ENCODE measurements around the gene COMMD2.

Gene COMMD2

DNA sequence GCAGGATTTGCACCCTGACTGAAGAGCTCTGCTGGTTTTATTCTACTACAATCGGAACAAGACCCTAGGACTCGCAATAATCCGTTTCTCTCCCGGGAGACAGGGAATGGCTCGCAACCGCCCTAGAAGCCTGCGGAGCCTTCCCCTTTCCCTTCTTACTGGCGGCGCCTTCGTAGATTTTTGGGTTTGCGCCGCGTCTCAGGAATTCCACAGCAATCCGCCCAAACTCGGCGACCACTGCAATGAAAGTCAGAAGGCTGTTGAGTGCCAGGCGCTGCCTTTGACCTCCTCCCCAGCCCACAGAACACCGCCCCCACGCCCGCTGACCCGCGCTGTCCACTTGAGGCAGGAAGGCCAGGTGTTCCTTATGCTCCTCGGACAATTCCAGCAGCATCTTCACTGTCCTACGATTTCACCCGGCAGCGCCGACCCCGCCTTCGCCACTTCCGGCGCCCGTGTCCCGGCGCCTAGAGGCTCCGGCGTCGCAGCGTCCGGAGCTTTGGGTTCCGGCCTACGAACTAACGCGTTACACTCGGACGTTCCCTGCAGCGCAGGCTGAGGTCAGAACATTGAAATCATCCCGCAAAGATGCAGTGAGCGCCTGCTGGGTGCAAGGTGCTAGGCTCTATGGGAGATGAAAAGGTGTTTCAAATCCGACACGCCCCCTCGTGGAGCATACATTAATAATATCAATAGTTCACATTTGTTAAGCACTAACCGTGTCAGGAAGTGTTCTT, at the start of gene COMMD2:
TSS of gene COMMD2 (minus strand) at position 439 of the 737 bp plus-strand sequence. CDS start at position 394, 45 bp downstream.
- peak; percentile 94 for DNase-seq

DNA sequence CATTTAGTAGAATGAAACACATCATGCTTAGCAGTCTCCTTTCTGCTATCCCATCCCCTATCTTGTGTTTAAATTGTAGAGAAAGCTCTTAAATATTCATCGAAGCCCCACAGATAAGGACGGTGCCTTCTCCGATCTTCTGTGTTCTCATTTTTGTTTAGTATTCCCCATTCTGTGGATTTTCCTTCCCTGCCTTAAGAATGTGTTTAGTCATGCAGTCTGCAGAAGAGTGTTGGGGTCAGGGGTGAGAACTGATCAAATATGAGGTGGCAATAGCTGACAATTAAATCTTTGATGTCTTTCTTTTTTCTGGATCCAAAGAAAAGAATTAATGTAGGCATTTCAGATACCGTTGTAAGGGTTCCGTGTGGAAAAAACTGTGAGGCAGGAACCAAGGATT, 49.4 kb upstream of the COMMD2 start:
- DNase-seq, result no peak

DNA sequence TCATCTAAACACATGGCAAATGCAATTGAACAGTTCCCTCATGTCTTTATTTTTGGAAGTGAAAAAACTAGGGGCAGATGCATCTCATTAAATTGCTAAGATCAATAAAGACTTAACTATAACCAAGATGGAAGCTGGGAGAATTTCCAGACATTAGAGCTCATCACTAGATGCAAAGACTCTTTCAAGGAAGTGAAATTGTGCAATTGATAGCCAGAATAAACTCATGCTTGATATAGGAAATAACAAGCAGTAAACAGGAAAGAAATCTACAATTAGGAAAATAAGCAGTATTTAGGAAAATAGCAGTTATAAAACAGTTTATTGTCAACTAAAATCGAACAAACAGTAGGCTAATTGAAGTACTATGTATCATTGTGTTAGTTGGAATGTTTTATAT, 48.9 kb upstream of the COMMD2 start:
- no peak for DNase-seq

DNA sequence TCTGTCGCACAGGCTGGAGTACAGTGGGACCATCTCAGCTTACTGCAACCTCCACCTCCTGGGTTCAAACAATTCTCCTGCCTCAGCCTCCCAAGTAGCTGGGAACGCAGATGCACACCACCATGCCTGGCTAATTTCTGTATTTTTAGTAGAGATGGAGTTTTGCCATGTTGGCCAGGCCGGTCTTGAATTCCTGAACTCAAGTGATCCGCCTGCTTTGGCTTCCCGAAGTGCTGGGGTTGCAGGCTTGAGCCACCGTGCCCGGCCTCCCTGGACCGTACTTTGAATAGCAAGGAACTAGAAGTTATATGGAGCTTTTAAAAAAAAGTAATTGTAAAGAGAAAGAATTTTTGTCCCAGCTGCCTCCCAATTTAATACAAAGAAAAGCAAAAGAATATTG, 48.4 kb upstream of the COMMD2 start:
- no peak for DNase-seq

DNA sequence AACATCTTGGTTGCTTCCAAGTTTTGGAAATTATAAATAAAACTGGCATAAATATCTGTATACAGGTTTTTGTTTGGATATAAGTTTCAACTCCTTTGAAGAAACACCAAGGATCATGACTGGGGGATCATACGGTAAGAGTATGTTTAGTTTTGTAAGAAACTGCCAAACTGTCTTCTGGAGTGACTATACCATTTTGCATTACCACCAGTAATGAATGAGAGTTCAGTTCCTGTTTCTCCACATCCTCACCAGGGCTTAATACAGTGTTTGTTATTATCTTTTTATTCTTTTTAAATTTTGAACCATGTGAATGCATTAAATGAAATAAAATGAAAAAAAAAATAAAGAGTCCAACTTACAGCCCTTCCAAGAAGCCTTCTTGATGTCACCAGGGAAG, 43.7 kb upstream of the COMMD2 start:
- peak; percentile 26 for DNase-seq

DNA sequence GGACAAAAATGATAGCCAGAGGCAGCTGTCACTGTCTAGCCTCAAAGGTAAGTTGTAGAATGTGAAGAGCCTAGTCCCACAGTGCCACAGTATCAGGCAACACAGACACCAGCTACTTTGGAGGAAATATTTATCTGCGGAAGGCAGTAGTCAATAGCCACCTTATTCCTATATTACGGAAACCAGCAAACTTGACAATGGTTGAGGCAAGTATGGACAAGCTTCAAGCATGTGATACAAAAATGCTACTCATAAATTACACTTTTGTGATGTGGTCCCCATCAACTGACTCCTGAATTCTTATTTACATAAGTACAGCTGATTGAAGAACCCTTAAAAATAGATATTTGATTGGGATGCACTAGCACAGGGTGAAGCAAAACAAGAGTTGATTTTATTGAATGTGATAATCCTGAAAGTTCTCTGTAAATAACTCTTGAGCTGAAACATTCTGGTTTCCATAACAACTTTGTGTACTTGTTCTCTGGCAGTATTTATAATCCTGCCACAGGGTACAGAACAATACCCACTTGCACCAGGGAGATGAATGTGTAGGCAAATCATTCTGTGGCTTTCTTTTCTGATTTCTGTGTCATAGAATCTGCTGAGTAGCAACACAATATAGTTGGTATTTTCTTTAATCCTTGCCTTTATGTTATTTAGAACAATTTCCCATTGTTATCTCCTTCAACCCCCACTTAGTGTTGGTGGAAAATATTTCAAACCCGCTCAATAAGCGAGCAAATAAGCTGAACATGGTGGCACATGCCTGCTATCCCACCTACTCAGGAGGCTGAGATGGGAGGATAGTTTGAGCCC, 40.4 kb upstream of the COMMD2 start, which contains the start of gene ANKUB1:
TSS of gene ANKUB1 (minus strand) at position 103 of the 819 bp plus-strand sequence. CDS start 188 bp downstream, outside the sequence.
- DNase-seq, result no peak

DNA sequence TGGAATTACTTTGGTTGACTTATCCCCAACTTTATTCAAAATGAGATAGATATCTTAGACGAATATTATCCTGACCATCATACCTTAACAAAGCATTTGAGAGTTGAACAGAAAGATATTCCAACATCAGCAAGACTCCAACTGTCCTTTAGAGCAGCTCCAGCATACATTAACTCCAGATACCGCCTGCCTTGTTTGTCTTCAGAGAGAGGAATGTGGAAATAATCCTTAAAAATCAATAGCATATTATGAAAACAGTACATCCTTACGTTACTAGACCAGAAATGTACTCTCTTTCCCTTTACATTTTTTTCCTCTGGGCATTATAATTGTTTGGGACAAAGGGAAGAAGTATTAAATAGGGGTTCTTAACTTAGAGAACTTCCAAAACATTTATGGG, 38.4 kb upstream of the COMMD2 start:
- DNase-seq, result no peak

DNA sequence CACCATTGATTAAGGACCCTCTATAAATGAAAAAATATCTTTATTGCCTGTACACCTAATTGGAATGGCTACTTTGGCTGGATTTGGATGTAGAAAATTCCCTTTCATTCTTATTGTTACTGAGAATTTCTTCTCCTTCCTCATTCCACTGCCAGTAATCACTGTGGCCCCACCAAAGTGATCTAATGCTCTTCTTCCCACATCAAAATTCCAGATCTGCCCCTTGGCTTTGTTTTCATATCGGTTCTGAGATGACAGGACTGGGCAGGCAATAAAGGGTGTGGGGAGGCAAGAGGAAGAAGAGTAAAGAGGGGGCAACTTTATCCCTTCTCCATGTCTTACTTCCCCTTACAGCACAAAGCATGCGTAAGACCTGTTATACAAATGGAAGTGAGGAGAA, 38.0 kb upstream of the COMMD2 start:
- no peak for DNase-seq

DNA sequence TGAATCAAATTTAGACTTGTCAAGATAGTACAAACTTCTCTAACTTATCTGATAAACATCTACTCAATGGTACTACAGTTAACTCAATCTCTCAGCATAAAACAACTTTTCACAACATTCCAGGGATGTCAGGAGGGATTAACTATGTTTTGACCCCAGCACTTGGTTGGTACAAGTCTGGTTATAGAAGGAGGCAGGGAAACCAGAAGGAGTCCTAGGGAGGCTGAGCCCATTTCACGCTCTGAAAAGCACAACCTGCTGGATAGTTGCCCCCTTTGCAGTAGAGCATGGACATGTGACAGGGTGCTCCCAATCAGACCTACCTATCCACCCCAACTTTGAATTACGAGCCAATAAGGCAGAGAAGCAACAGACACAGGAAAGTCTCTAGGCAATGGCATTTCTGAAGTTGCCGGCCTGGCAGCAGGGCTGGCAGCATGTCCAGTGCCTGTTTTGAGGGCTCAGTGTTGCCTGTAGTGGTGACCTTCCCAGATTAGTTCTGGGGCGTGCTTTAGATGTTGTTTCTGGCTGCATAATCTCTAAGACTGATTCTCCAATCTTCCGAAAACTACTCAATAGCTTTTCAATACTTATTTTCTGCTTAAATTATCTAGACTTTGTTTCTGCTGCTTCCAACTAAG, 31.9 kb upstream of the COMMD2 start:
- DNase-seq, result no peak

DNA sequence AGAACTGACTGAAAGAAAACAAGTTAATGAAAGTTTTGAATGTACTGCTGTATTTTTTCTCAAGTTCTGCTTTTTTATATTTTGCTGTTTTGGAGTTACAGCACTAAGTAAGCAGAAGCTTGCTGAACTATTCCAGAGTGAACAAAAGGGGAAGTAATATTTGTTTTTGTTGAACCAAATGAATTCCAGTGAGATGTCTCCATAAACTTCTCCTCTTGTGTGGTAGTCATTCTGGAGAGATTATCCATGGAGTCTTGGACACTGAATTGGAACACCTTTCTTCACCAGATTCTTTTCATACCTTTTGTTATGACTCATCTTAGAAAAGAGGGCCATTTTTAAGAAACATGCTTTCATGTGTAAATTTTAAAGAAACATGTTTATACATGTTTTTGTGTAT, 31.3 kb upstream of the COMMD2 start:
- DNase-seq, result peak; percentile 73

DNA sequence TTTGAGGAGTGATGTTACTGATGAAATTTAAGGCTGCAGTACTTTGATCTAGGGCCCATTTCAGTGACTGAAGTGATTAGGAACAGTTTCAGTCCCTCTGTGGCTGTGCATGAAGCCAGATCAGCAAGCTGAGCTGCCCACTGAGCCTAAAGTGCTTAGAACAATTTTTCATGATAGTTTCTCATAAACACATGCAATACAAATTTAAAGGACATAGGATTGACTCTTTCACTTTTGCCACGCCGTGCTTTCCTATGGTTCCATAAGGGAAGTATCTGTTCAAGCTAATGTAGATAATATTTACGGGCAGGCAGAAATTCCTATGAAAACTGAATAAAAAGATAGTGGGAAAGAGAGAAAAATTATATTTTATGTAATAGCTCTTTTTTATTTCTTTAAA, 29.5 kb upstream of the COMMD2 start:
- DNase-seq, result no peak

DNA sequence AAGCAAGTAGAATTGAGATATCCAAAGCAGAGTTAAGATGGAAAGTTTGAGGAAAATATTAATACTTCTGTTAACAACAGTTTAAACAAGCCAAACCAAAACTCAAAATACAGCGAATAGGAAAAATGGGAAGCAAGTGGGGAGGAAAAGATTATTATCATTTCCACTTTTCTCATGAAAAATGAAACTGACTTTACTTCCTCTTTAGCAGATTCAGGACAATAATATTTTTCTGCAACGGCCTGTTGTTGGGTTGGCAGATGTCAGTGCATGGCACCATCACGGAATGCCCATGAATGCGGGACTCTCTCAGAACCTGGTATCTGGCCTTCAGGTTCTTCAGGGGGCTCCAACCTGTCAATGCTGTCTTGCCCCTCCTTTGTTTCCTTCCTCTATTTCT, 28.9 kb upstream of the COMMD2 start:
- DNase-seq, result peak; percentile 60

DNA sequence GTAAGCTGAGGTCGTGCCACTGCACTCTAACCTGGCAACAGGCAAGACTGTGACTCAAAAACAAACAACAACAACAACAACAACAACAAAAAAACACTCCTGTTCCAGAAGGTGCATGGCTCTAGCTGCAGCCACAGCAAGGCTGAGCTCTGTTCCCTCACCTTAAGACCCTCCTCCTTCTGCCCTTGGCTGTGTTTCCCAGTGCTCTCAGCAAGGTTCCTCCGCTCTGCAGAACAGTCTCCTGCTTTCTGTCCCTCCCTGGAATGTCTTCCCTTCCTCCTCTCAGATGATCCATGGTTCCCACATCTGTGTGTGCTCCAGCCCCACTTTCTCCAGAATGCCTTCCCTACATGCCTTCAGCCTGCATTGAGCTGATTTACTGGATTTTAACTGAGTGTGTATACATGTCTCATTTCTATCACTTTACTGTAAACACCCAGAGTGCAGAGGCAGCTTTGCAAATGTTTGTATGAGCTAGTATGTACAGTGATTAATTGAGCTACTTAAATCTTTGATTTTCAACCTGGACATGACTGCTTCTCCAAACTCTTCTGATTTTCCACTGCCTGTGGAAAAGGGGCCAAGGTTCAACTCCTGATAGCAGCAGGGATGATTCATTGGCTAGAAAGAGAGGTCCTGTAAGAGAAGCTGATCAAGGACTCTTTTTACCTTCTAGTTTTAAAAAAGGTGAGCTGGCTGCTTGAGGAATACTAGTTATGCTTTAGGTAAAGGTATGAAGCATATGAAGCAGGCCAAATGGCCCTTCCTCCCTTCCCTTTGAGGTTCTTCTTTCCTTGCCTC, 25.3 kb upstream of the COMMD2 start:
- no peak for DNase-seq

DNA sequence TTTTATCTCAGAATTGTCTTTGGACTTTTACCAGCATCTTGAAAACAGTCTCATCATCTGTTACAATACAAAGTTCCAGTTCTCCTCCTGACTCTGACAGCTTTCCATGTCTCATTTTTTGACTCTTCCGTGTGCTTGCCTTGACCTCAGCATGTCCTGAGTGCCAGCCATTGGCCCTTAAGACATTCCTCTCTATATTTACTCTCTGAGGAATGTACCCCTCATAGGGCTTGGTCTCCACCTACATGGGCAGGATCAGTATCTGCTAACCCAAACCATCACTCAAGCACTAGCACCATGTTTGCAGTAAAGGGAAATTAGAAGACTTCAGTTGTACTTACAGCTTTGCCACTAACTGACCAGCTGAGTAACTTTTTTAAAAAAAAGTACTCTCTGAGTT, 23.9 kb upstream of the COMMD2 start:
- no peak for DNase-seq

DNA sequence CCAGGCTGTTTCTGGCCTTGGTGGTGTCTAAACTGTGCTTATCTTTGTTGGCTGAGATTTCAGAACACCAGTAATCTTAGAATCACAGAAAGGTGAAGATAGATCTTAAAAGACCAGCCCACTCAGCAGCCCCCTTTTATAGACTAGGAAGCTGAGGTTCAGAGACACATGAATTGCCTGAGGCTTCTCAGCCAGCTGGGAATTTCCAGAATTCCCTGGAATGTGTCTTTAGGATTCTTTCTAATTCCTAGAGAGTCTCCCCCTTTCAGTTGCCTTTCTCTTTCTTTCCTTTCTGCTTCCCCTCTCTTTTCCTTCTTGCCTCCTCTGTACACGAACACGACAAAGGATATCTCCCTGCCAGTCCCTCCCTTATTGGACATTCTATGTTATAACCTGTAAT, 20.6 kb upstream of the COMMD2 start:
- DNase-seq, result no peak

DNA sequence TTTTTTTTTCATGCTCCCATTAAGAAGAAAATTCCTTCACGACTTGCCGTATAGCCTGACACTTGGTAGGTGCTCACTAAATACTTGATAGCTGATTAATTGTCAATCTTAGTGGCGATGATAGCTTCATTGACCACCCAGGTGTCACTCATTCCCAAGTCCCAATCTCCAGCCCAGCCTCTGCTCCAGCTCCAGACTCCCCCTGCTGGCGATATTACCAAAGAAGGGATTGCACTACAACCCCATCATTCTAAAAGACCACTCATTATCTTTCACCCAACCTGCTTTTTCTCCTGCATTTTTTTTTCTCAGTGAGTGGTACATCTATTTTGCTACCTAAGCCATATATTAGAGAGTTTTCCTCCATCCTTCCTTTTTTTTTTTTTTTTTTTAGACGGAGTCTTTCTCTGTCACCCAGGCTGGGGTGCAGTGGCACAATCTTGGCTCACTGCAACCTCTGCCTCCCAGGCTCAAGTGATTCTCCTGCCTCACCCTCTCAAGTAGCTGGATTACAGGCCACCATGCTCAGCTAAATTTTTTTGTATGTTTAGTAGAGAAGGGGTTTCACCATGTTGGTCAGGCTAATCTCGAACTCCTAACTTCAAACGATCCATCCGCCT, 19.5 kb upstream of the COMMD2 start:
- DNase-seq, result peak; percentile 69

DNA sequence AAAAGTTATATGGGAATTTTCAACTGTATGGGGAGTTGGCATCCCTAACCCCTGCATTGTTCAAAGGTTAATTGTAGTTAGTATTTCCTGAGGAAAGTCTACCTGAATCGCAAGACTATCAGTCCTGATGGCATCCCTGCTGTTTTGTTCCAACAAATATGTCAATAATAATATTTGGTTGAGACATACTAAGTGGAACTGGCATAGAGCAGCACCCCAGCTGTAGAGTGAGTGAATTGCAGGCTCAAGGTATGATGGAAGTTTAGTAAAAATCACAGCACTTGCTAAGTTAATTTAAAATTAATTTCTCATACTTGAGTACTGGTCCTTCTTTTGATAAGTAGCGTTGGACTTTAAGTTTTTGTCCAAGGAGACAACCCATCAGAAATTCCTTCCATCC, 18.0 kb upstream of the COMMD2 start:
- no peak for DNase-seq

DNA sequence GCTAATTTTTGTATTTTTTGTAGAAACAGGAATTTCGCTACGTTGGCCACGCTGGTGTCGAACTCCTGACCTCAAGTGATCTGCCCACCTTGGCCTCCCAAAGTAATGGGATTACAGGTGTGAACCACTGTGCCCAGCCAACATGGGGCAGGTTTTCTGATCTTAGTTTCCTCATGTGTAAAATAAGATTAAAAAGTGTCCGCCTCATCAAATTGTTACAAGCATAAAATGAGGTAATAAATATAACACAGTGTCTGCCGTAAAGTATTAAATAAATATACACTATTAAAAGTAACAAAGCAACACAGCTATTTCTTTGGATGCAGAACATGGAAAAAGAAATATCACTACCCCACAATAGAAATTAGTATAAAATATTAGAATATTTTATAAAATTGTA, 16.4 kb upstream of the COMMD2 start:
- DNase-seq, result no peak

DNA sequence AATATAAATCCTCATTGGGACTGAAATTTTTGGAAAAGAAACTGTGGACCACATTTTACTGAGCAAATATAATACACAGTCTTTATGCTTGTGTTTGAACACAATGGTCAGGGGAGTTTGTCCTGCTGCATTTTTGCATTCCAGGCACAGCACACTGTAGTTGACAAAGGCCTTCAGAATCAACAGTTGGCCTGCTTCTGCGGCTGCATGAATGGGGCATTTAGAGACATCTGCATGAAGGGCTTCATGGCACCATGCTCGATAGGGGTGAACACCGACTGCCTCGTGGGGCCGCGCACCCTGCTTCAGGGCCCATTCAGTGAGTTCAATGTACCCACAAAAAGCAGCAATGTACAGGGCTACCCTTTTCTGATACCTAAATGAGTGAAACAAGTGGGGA, 15.4 kb upstream of the COMMD2 start:
- DNase-seq, result no peak

DNA sequence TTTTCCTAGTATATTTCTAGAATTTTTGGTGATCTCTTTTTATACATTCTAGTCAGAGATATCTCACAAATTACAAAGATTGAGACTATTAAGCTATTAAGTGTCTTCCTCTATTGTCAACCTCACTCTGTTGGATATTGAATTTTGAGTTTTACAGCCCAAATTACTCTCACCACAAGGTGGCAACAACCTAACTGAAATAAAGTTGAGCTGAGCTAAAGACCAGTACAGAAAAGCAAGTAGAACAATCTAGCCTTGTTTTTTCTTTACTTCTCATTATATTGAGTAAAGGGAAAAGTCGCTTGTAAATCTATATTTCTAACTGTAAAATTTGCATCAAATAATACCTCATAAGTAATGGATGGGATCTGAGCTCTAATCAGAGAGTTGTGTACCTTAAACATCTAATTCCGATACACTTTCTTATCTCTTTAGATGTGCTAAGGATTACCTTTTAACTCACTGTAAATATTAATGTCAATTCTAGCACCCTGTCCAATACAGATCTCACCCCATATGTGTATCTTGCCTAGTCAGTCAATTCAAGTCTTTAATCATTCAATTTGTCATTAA, 13.6 kb upstream of the COMMD2 start:
- peak; percentile 70 for DNase-seq

DNA sequence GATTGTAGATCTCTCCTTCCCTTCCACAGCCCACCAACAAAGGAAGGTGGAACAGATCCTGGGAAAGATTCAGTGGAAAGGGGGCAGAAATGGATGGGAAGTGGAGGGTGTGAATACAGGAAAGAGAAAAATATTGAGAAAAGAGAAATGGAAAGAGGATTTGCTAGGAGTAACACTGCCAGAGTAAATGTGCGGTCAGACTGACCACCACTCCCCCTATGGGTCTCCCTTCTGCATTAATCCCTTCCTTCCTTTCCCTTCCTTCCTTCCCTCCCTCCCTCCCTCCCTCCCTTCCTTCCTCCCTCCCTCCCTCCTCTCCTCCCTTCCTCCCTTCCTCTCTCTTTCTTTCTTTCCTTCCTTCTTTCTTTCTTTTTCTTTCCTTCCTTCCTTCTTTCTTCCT, 12.0 kb upstream of the COMMD2 start:
- DNase-seq, result no peak

DNA sequence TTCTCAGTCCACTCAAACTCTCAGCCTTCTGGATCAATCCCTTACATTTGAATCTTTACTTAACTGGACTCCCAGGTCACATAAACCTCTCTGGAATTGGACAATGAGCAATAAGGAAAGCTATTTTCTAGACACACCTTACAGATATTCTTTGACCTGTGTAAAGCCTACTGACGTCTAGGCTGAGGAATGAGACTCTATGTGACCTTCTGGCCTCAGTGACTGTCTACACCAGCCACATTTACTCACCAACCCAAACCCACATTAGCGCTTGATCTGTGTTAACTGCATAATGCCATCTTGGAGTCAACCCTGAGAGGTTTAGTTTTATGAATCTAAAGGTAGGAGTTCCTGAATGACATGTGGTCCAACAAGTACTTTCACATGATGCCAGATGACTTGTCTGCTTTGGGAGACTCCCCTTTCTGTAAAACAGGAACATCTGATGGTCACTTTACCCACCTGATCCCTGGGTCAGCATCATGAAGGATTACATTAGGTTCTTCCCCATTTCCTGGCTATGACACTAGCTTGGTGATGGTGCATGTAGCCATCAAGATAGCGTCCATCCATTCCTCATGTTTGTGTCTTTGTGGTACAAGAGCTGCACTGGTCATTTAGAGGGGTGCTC, 11.4 kb upstream of the COMMD2 start:
- no peak for DNase-seq

All from hematopoietic multipotent progenitor cell treated with erythropoietin and hydrocortisone succinate and interleukin-3 and kit ligand, for 4 days (in vitro differentiated cells).